Gastrocnemius medialis (tissue), 4 donors: Measurements from ENCODE around the gene DTNBP1.

ENCODE experiments used
- POLR2A ChIP-seq, 2 donors: fragments of 450-650 bp; IDR thresholded peaks; one replicate each; pipeline ENCODE4 v1.6.1; 2017; ENCODE audit warnings: antibody characterized with exemption in 2 of 2, mild to moderate bottlenecking in 2 of 2, moderate library complexity in 2 of 2
- TF ChIP-seq, protein P1 (sequence below), 5 experiments: fragments of 450-650 bp in 3 of 5; fragments of 200-600 bp in 2 of 5; sonication (generic) in 2 of 5; IDR thresholded peaks in 4 of 5; conservative IDR thresholded peaks in 1 of 5; 1 replicate in 4 of 5; 2 replicates in 1 of 5; pipeline ENCODE4 v1.5.1; 2016 to 2019; ENCODE audit warnings: antibody characterized with exemption in 5 of 5, mild to moderate bottlenecking in 3 of 5, moderate library complexity in 3 of 5

DNA sequence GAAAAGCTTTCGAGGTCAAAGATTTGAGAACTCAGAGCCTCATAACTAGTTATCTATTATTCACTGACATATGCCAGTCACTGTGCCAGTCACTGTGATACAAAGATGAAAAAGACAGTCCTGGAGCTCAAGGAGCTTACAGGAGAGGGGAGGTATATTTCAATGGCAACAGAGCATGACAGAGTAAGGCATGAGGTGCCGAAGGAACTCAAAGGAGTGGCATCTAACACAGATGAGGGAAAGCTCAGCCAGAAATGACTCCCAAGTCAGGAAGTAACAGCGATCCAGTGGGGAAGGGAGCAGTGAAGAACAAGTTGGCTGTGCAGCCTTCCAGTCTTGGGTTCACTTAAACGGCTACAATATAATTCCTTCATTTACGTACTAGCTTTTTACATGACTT lies 46.6 kb downstream of the DTNBP1 start:
- TF ChIP-seq POLR2A (IDR thresholded peaks at IDR 0.05): no peak
- TF ChIP-seq, protein P1, sequence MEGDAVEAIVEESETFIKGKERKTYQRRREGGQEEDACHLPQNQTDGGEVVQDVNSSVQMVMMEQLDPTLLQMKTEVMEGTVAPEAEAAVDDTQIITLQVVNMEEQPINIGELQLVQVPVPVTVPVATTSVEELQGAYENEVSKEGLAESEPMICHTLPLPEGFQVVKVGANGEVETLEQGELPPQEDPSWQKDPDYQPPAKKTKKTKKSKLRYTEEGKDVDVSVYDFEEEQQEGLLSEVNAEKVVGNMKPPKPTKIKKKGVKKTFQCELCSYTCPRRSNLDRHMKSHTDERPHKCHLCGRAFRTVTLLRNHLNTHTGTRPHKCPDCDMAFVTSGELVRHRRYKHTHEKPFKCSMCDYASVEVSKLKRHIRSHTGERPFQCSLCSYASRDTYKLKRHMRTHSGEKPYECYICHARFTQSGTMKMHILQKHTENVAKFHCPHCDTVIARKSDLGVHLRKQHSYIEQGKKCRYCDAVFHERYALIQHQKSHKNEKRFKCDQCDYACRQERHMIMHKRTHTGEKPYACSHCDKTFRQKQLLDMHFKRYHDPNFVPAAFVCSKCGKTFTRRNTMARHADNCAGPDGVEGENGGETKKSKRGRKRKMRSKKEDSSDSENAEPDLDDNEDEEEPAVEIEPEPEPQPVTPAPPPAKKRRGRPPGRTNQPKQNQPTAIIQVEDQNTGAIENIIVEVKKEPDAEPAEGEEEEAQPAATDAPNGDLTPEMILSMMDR (IDR thresholded peaks at IDR 0.05 in 4 of 5, conservative IDR thresholded peaks at IDR 0.05 in 1 of 5): no peak
